ENCODE data around the gene NR3C2. TPM values are rescaled to one million over a fixed set of nuclear protein-coding genes. Genes with fewer than 3 reads are reported as not detected.

NR3C2 gene
- polyA plus RNA-seq, 3 donors, result 0.09 to 0.27 (median 0.20) TPM

- no peak for TF ChIP-seq CTCF (IDR thresholded peaks at IDR 0.05)
- Mint-ChIP-seq H3K36me3 (no peaks in the 10 kb centered on the region), H3K9me3 (peaks cover 0 to 10% (median 5%) of the 10 kb centered on the region in 7 donors), H3K27me3 (ENCODE audit: low read depth in 3 of 3) (peaks cover 0 to 2% (median 0%) of the 10 kb centered on the region in 3 donors), H3K4me3 (no peak overlapping the region), H3K27ac (no peak overlapping the region), H3K4me1 (no peaks in the 10 kb centered on the region)
- Histone ChIP-seq H3K27me3 (ENCODE audit: control insufficient read depth in 2 of 2, insufficient read depth in 2 of 2, low read length in 2 of 2) (no peaks in the 10 kb centered on the region), H3K27ac (ENCODE audit: low read depth in 1 of 2, low read length in 2 of 2) (no peak overlapping the region), H2AFZ (ENCODE audit: insufficient read depth, low read depth, low read length, poor library complexity, severe bottlenecking) (no peak overlapping the region), H3K4me3 (replicated peaks in 1 of 3; ENCODE audit: low read depth in 2 of 3, low read length in 3 of 3) (no peak overlapping the region), H3K36me3 (replicated peaks in 1 of 2; ENCODE audit: control insufficient read depth in 1 of 2, insufficient read depth in 2 of 2, low read length in 2 of 2) (no peaks in the 10 kb centered on the region), H3K4me1 (ENCODE audit: control insufficient read depth in 1 of 2, insufficient read depth in 2 of 2, low read length in 2 of 2) (no peaks in the 10 kb centered on the region), H3K4me2 (replicated peaks; ENCODE audit: extremely low read depth, low read length, poor library complexity, severe bottlenecking) (no peak overlapping the region), H3K9ac (ENCODE audit: insufficient read depth, low read length, poor library complexity, severe bottlenecking) (no peak overlapping the region), H3K9me3 (replicated peaks in 1 of 2; ENCODE audit: control insufficient read depth in 1 of 2, insufficient read depth in 1 of 2, low read length in 2 of 2) (peaks cover 0 to 4% of the 10 kb centered on the region in 2 donors), H4K20me1 (ENCODE audit: insufficient read depth, low read length) (no peaks in the 10 kb centered on the region), H3K79me2 (ENCODE audit: insufficient read depth, low read length) (no peaks in the 10 kb centered on the region)
- DNase-seq, result no peak
- intact Hi-C loops (cut with micrococcal nuclease), result no loop called here
- WGBS (ENCODE audit: insufficient coverage), result 80% methylated on average over 1 of the region's 3 CpGs
These were observed 111.5 kb downstream of the NR3C2 start for GRCh38 chr4:148330724-148331123.

- H3K79me2 ChIP-seq (ENCODE audit: insufficient read depth, low read length), result no peaks in the 10 kb centered on the region
- no peak overlapping the region for H3K4me3 ChIP-seq (replicated peaks in 1 of 3; ENCODE audit: low read depth in 2 of 3, low read length in 3 of 3)
- no peaks in the 10 kb centered on the region for H3K36me3 ChIP-seq (replicated peaks in 1 of 2; ENCODE audit: control insufficient read depth in 1 of 2, insufficient read depth in 2 of 2, low read length in 2 of 2)
- H3K9me3 Mint-ChIP-seq, result peaks cover 0 to 10% (median 5%) of the 10 kb centered on the region in 7 donors
- no peak for TF ChIP-seq CTCF (IDR thresholded peaks at IDR 0.05)
- peaks cover 0 to 4% of the 10 kb centered on the region in 2 donors for H3K9me3 ChIP-seq (replicated peaks in 1 of 2; ENCODE audit: control insufficient read depth in 1 of 2, insufficient read depth in 1 of 2, low read length in 2 of 2)
- H3K4me2 ChIP-seq (replicated peaks; ENCODE audit: extremely low read depth, low read length, poor library complexity, severe bottlenecking), result no peak overlapping the region
- no peak for DNase-seq
- H3K4me3 Mint-ChIP-seq, result no peak overlapping the region
- H3K4me1 ChIP-seq (ENCODE audit: control insufficient read depth in 1 of 2, insufficient read depth in 2 of 2, low read length in 2 of 2), result no peaks in the 10 kb centered on the region
- H3K36me3 Mint-ChIP-seq, result no peaks in the 10 kb centered on the region
- H4K20me1 ChIP-seq (ENCODE audit: insufficient read depth, low read length), result no peaks in the 10 kb centered on the region
- intact Hi-C loops (cut with micrococcal nuclease), result no loop called here
- no peaks in the 10 kb centered on the region for H3K27me3 ChIP-seq (ENCODE audit: control insufficient read depth in 2 of 2, insufficient read depth in 2 of 2, low read length in 2 of 2)
- no peaks in the 10 kb centered on the region for H3K4me1 Mint-ChIP-seq
- no peak overlapping the region for H3K27ac Mint-ChIP-seq
- H3K27ac ChIP-seq (ENCODE audit: low read depth in 1 of 2, low read length in 2 of 2), result no peak overlapping the region
- 89% methylated on average over 5 of the region's 5 CpGs for WGBS (ENCODE audit: insufficient coverage)
- no peak overlapping the region for H2AFZ ChIP-seq (ENCODE audit: insufficient read depth, low read depth, low read length, poor library complexity, severe bottlenecking)
- H3K9ac ChIP-seq (ENCODE audit: insufficient read depth, low read length, poor library complexity, severe bottlenecking), result no peak overlapping the region
- peaks cover 0 to 2% (median 0%) of the 10 kb centered on the region in 3 donors for H3K27me3 Mint-ChIP-seq (ENCODE audit: low read depth in 3 of 3)
These were observed 112.1 kb downstream of the NR3C2 start for GRCh38 chr4:148330161-148330560.
